ENCODE data around the gene STBD1. TPM values are rescaled to one million over a fixed set of nuclear protein-coding genes. Genes with fewer than 3 reads are reported as not detected.

STBD1 gene
- total RNA-seq, 2 experiments from 2014 or later = 0.09 to 0.14 TPM

GRCh38 chr4:76306882-76307659 is 538 bp downstream of the STBD1 start:
- intact Hi-C loops (cut with DNase I, micrococcal nuclease) = loop anchor here in 1 of 2 experiments (5.0 kb wide), 1 partner anchor 95 kb away; the partner anchor contains the start of gene SCARB2
- no peaks in the 10 kb centered on the region for H3K9me3 Mint-ChIP-seq (ENCODE audit: low read depth)
- H3K4me3 Mint-ChIP-seq = peak overlapping the region; percentile 63
- ATAC-seq (peak; percentile 34), DNase-seq (peak; percentile 53)
- peaks cover 39% of the 10 kb centered on the region for H3K27me3 Mint-ChIP-seq
- H3K27ac Mint-ChIP-seq = peak overlapping the region; percentile 34
- ChIA-PET POLR2A (no interaction called here), CTCF (interaction anchor here (0.6 to 1.2 kb wide), 6 partner anchors 9 to 1563 kb away, joined by 3 to 9 read pairs (median 4); partner anchors contain the start of gene NAAA)
- no peaks in the 10 kb centered on the region for H3K36me3 Mint-ChIP-seq (ENCODE audit: low read depth)
- peaks cover 15% of the 10 kb centered on the region for H3K4me1 Mint-ChIP-seq

- Mint-ChIP-seq H3K4me1 (peaks cover 15% of the 10 kb centered on the region), H3K36me3 (ENCODE audit: low read depth) (no peaks in the 10 kb centered on the region), H3K9me3 (ENCODE audit: low read depth) (no peaks in the 10 kb centered on the region), H3K4me3 (peak overlapping the region; percentile 25), H3K27me3 (peaks cover 34% of the 10 kb centered on the region), H3K27ac (no peak overlapping the region)
- POLR2A ChIA-PET = no interaction called here
- intact Hi-C loops (cut with DNase I, micrococcal nuclease) = loop anchor here in 1 of 2 experiments (5.0 kb wide), 1 partner anchor 95 kb away; the partner anchor contains the start of gene SCARB2
- no peak for DNase-seq
- CTCF ChIA-PET = interaction anchor here (0.6 to 1.0 kb wide), 2 partner anchors 127 to 1563 kb away, joined by 3 to 4 read pairs; no protein-coding TSS in a partner anchor
- ATAC-seq = no peak
These were observed 1.1 kb downstream of the STBD1 start for GRCh38 chr4:76307660-76308014.

- intact Hi-C loops (cut with DNase I, micrococcal nuclease) = loop anchor here in 1 of 2 experiments (5.0 kb wide), 1 partner anchor 96 kb away; the partner anchor contains the start of gene SCARB2
These were observed 2.0 kb downstream of the STBD1 start for GRCh38 chr4:76308548-76308947.

GRCh38 chr4:76309939-76310550 is 3.5 kb downstream of the STBD1 start:
- ATAC-seq (no peak), DNase-seq (no peak)
- ChIA-PET CTCF (no interaction called here), POLR2A (no interaction called here)
- Mint-ChIP-seq H3K27me3 (peaks cover 28% of the 10 kb centered on the region), H3K9me3 (ENCODE audit: low read depth) (no peaks in the 10 kb centered on the region), H3K4me3 (no peak overlapping the region), H3K4me1 (peaks cover 7% of the 10 kb centered on the region), H3K27ac (no peak overlapping the region), H3K36me3 (ENCODE audit: low read depth) (no peaks in the 10 kb centered on the region)
- intact Hi-C loops (cut with DNase I, micrococcal nuclease) = loop anchor here in 1 of 2 experiments (5.0 kb wide), 1 partner anchor 98 kb away; the partner anchor contains the start of gene SCARB2

More at GRCh38 chr4:76308548-76308947, 2.0 kb downstream of the STBD1 start:
- no peak overlapping the region for H3K27ac Mint-ChIP-seq
- no peaks in the 10 kb centered on the region for H3K9me3 Mint-ChIP-seq (ENCODE audit: low read depth)
- POLR2A ChIA-PET = no interaction called here
- DNase-seq = no peak
- H3K36me3 Mint-ChIP-seq (ENCODE audit: low read depth) = no peaks in the 10 kb centered on the region
- H3K27me3 Mint-ChIP-seq = peaks cover 28% of the 10 kb centered on the region
- ATAC-seq = no peak
- CTCF ChIA-PET = interaction anchor here (1.2 kb wide), 1 partner anchor 69 kb away, joined by 4 read pairs; no protein-coding TSS in a partner anchor
- no peak overlapping the region for H3K4me3 Mint-ChIP-seq
- H3K4me1 Mint-ChIP-seq = peaks cover 12% of the 10 kb centered on the region

GRCh38 chr4:76310683-76311082 is 4.2 kb downstream of the STBD1 start:
- ATAC-seq (no peak), DNase-seq (no peak)
- intact Hi-C loops (cut with DNase I, micrococcal nuclease) = no loop called here
- Mint-ChIP-seq H3K9me3 (ENCODE audit: low read depth) (peaks cover 3% of the 10 kb centered on the region), H3K4me3 (no peak overlapping the region), H3K27me3 (peaks cover 27% of the 10 kb centered on the region), H3K4me1 (peaks cover 2% of the 10 kb centered on the region), H3K27ac (no peak overlapping the region), H3K36me3 (ENCODE audit: low read depth) (no peaks in the 10 kb centered on the region)
- ChIA-PET CTCF (no interaction called here), POLR2A (no interaction called here)

GRCh38 chr4:76311896-76312331 is 5.4 kb downstream of the STBD1 start:
- Mint-ChIP-seq H3K4me3 (no peak overlapping the region), H3K4me1 (no peaks in the 10 kb centered on the region), H3K36me3 (ENCODE audit: low read depth) (peaks cover 3% of the 10 kb centered on the region), H3K27ac (no peak overlapping the region), H3K9me3 (ENCODE audit: low read depth) (peaks cover 11% of the 10 kb centered on the region), H3K27me3 (peaks cover 31% of the 10 kb centered on the region)
- ATAC-seq (no peak), DNase-seq (no peak)
- CTCF ChIA-PET = no interaction called here
- intact Hi-C loops (cut with DNase I, micrococcal nuclease) = no loop called here
- POLR2A ChIA-PET = no interaction called here

- Mint-ChIP-seq H3K4me1 (no peaks in the 10 kb centered on the region), H3K27me3 (peaks cover 31% of the 10 kb centered on the region), H3K4me3 (no peak overlapping the region), H3K9me3 (ENCODE audit: low read depth) (peaks cover 13% of the 10 kb centered on the region), H3K36me3 (ENCODE audit: low read depth) (peaks cover 5% of the 10 kb centered on the region), H3K27ac (no peak overlapping the region)
- ChIA-PET POLR2A (no interaction called here), CTCF (interaction anchor here (1.4 kb wide), 1 partner anchor 66 kb away, joined by 4 read pairs; no protein-coding TSS in a partner anchor)
- ATAC-seq (no peak), DNase-seq (no peak)
- intact Hi-C loops (cut with DNase I, micrococcal nuclease) = no loop called here
These were observed 5.9 kb downstream of the STBD1 start for GRCh38 chr4:76312457-76312856.

- Mint-ChIP-seq H3K27me3 (peaks cover 25% of the 10 kb centered on the region), H3K36me3 (ENCODE audit: low read depth) (peaks cover 5% of the 10 kb centered on the region), H3K4me3 (no peak overlapping the region), H3K4me1 (no peaks in the 10 kb centered on the region), H3K27ac (no peak overlapping the region), H3K9me3 (ENCODE audit: low read depth) (peaks cover 16% of the 10 kb centered on the region)
- intact Hi-C loops (cut with DNase I, micrococcal nuclease) = no loop called here
- ATAC-seq (no peak), DNase-seq (no peak)
- ChIA-PET CTCF (interaction anchor here (0.8 to 1.4 kb wide), 2 partner anchors 32 to 64 kb away, joined by 4 read pairs; no protein-coding TSS in a partner anchor), POLR2A (no interaction called here)
These were observed 7.0 kb downstream of the STBD1 start for GRCh38 chr4:76313547-76313946.

GRCh38 chr4:76315267-76315918 is 8.9 kb downstream of the STBD1 start:
- ATAC-seq (no peak), DNase-seq (no peak)
- POLR2A ChIA-PET = no interaction called here
- peaks cover 20% of the 10 kb centered on the region for H3K27me3 Mint-ChIP-seq
- H3K27ac Mint-ChIP-seq = no peak overlapping the region
- no peak overlapping the region for H3K4me3 Mint-ChIP-seq
- H3K4me1 Mint-ChIP-seq = no peaks in the 10 kb centered on the region
- intact Hi-C loops (cut with DNase I, micrococcal nuclease) = no loop called here
- H3K36me3 Mint-ChIP-seq (ENCODE audit: low read depth) = peaks cover 5% of the 10 kb centered on the region
- CTCF ChIA-PET = no interaction called here
- H3K9me3 Mint-ChIP-seq (ENCODE audit: low read depth) = peaks cover 26% of the 10 kb centered on the region

- ATAC-seq (no peak), DNase-seq (no peak)
- intact Hi-C loops (cut with DNase I, micrococcal nuclease) = no loop called here
- CTCF ChIA-PET = interaction anchor here (0.6 to 1.4 kb wide), 3 partner anchors 10 to 549 kb away, joined by 3 read pairs; partner anchors contain the start of gene STBD1
- H3K27me3 Mint-ChIP-seq = peaks cover 21% of the 10 kb centered on the region
- no peak overlapping the region for H3K27ac Mint-ChIP-seq
- H3K4me1 Mint-ChIP-seq = no peaks in the 10 kb centered on the region
- POLR2A ChIA-PET = no interaction called here
- H3K4me3 Mint-ChIP-seq = no peak overlapping the region
- peaks cover 28% of the 10 kb centered on the region for H3K9me3 Mint-ChIP-seq (ENCODE audit: low read depth)
- peaks cover 5% of the 10 kb centered on the region for H3K36me3 Mint-ChIP-seq (ENCODE audit: low read depth)
These were observed 9.6 kb downstream of the STBD1 start for GRCh38 chr4:76316131-76316530.

GRCh38 chr4:76322236-76322635 is 15.7 kb downstream of the STBD1 start:
- POLR2A ChIA-PET = no interaction called here
- Mint-ChIP-seq H3K9me3 (ENCODE audit: low read depth) (peaks cover 24% of the 10 kb centered on the region), H3K36me3 (ENCODE audit: low read depth) (peaks cover 5% of the 10 kb centered on the region), H3K27me3 (peaks cover 6% of the 10 kb centered on the region), H3K4me1 (no peaks in the 10 kb centered on the region), H3K4me3 (no peak overlapping the region), H3K27ac (no peak overlapping the region)
- intact Hi-C loops (cut with DNase I, micrococcal nuclease) = no loop called here
- ATAC-seq (no peak), DNase-seq (no peak)
- CTCF ChIA-PET = no interaction called here
